Measurements from ENCODE around the gene FAM120C.

The FAM120C gene

DNA sequence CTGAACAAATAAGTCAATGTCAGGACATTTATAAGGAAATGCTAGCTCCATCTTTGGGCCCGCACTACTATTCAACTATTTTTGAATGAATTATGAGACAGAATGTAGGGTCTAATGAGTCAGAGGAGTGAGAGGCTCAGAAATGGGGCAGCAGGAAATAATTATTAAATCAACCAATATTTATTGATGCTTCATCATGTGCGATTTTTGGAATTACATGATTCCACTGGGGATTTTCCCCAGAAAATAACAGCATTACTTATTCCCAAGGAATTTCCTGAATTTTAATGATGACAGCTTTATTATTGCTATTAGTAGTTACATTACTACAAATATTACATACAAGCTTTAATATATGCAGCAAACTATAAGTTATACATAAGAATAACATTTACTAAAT, 89.5 kb downstream of the FAM120C start:
- H3K27me3 ChIP-seq (replicated peaks; ENCODE audit: insufficient read depth, low read length) = no peaks in the 10 kb centered on the region
- no peak overlapping the region for H3K4me2 ChIP-seq (ENCODE audit: low read depth, low read length)
- H3K9me2 ChIP-seq (replicated peaks; ENCODE audit: insufficient read depth, low read length) = no peaks in the 10 kb centered on the region
- no peak overlapping the region for H2AFZ ChIP-seq (ENCODE audit: low read length)
- no peak overlapping the region for H3K9ac ChIP-seq (ENCODE audit: low read length)
- no peak for DNase-seq
- no peaks in the 10 kb centered on the region for H3K79me2 ChIP-seq (ENCODE audit: low read length)
- no peaks in the 10 kb centered on the region for H3K36me3 ChIP-seq (replicated peaks; ENCODE audit: insufficient read depth, low read length)
- H3K4me1 ChIP-seq (ENCODE audit: low read length) = no peaks in the 10 kb centered on the region
- H3K4me3 ChIP-seq (ENCODE audit: low read length) = no peak overlapping the region
- H4K20me1 ChIP-seq (ENCODE audit: insufficient read depth, low read length) = no peaks in the 10 kb centered on the region
- no peaks in the 10 kb centered on the region for H3F3A ChIP-seq (ENCODE audit: insufficient read depth, low read length)
- no peak overlapping the region for H3K27ac ChIP-seq (ENCODE audit: low read length)
- no peaks in the 10 kb centered on the region for H3K9me3 ChIP-seq (replicated peaks; ENCODE audit: insufficient read depth, low read length)
- TF ChIP-seq, protein P1, sequence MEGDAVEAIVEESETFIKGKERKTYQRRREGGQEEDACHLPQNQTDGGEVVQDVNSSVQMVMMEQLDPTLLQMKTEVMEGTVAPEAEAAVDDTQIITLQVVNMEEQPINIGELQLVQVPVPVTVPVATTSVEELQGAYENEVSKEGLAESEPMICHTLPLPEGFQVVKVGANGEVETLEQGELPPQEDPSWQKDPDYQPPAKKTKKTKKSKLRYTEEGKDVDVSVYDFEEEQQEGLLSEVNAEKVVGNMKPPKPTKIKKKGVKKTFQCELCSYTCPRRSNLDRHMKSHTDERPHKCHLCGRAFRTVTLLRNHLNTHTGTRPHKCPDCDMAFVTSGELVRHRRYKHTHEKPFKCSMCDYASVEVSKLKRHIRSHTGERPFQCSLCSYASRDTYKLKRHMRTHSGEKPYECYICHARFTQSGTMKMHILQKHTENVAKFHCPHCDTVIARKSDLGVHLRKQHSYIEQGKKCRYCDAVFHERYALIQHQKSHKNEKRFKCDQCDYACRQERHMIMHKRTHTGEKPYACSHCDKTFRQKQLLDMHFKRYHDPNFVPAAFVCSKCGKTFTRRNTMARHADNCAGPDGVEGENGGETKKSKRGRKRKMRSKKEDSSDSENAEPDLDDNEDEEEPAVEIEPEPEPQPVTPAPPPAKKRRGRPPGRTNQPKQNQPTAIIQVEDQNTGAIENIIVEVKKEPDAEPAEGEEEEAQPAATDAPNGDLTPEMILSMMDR (IDR thresholded peaks at IDR 0.05; ENCODE audit: low read length) = no peak
- TF ChIP-seq EZH2phosphoT487 (IDR thresholded peaks at IDR 0.05; ENCODE audit: low read length) (no peak), EZH2 (optimal IDR thresholded peaks at IDR 0.05; ENCODE audit: low read depth, low read length) (no peak)

DNA sequence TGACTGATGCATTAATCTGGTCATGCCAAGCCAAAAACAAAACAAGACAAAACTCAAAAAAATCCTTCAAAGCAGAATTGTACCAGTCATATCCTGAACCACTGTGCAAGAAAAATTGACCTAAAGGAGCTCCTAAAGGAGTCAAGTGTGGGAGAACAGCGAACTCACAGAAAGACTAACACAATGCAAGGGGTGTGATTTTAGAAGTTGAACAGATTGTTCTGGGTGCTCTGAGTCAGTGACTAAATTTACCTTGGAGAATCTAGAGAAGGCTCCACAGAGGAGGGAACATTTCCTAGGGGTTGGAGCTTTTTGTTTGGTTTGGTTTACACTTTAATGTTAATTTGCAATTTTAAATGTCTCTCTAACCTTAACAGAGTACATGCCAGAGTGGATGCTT, 89.9 kb downstream of the FAM120C start:
- H3K9me3 ChIP-seq (replicated peaks; ENCODE audit: insufficient read depth, low read length) = no peaks in the 10 kb centered on the region
- H3K36me3 ChIP-seq (replicated peaks; ENCODE audit: insufficient read depth, low read length) = no peaks in the 10 kb centered on the region
- no peak overlapping the region for H3K27ac ChIP-seq (ENCODE audit: low read length)
- no peaks in the 10 kb centered on the region for H4K20me1 ChIP-seq (ENCODE audit: insufficient read depth, low read length)
- H2AFZ ChIP-seq (ENCODE audit: low read length) = no peak overlapping the region
- no peaks in the 10 kb centered on the region for H3K27me3 ChIP-seq (replicated peaks; ENCODE audit: insufficient read depth, low read length)
- TF ChIP-seq EZH2phosphoT487 (IDR thresholded peaks at IDR 0.05; ENCODE audit: low read length) (no peak), EZH2 (optimal IDR thresholded peaks at IDR 0.05; ENCODE audit: low read depth, low read length) (no peak)
- TF ChIP-seq, protein P1 (IDR thresholded peaks at IDR 0.05; ENCODE audit: low read length) = no peak
- DNase-seq = no peak
- H3K9ac ChIP-seq (ENCODE audit: low read length) = no peak overlapping the region
- no peaks in the 10 kb centered on the region for H3K79me2 ChIP-seq (ENCODE audit: low read length)
- H3K4me3 ChIP-seq (ENCODE audit: low read length) = no peak overlapping the region
- H3F3A ChIP-seq (ENCODE audit: insufficient read depth, low read length) = no peaks in the 10 kb centered on the region
- no peaks in the 10 kb centered on the region for H3K9me2 ChIP-seq (replicated peaks; ENCODE audit: insufficient read depth, low read length)
- no peak overlapping the region for H3K4me2 ChIP-seq (ENCODE audit: low read depth, low read length)
- no peaks in the 10 kb centered on the region for H3K4me1 ChIP-seq (ENCODE audit: low read length)

- Histone ChIP-seq H3K27me3 (replicated peaks; ENCODE audit: insufficient read depth, low read length) (no peaks in the 10 kb centered on the region), H3K4me1 (ENCODE audit: low read length) (no peaks in the 10 kb centered on the region), H4K20me1 (ENCODE audit: insufficient read depth, low read length) (no peaks in the 10 kb centered on the region), H3K4me3 (ENCODE audit: low read length) (no peak overlapping the region), H3F3A (ENCODE audit: insufficient read depth, low read length) (no peaks in the 10 kb centered on the region), H3K27ac (ENCODE audit: low read length) (no peak overlapping the region), H3K79me2 (ENCODE audit: low read length) (no peaks in the 10 kb centered on the region), H2AFZ (ENCODE audit: low read length) (no peak overlapping the region), H3K4me2 (ENCODE audit: low read depth, low read length) (no peak overlapping the region), H3K36me3 (replicated peaks; ENCODE audit: insufficient read depth, low read length) (no peaks in the 10 kb centered on the region), H3K9me3 (replicated peaks; ENCODE audit: insufficient read depth, low read length) (no peaks in the 10 kb centered on the region), H3K9me2 (replicated peaks; ENCODE audit: insufficient read depth, low read length) (no peaks in the 10 kb centered on the region), H3K9ac (ENCODE audit: low read length) (no peak overlapping the region)
- TF ChIP-seq, protein P1 (IDR thresholded peaks at IDR 0.05; ENCODE audit: low read length) = no peak
- TF ChIP-seq EZH2phosphoT487 (IDR thresholded peaks at IDR 0.05; ENCODE audit: low read length) (no peak), EZH2 (optimal IDR thresholded peaks at IDR 0.05; ENCODE audit: low read depth, low read length) (no peak)
- no peak for DNase-seq
Observed at GRCh38 chrX:54090880-54091279, 92.2 kb downstream of the FAM120C start.

Data from MM.1S (cell line).